Measurements from ENCODE around the gene SPNS3. TPM values are rescaled to one million over a fixed set of nuclear protein-coding genes. Genes with fewer than 3 reads are reported as not detected.
A peak's percentile ranks its signal among the peaks of the same experiment; 100 is the strongest.

SPNS3 gene
- total and polyA plus RNA-seq, 8 donors: 0.37 to 0.92 (median 0.54) TPM; not detected in 4

- Histone ChIP-seq H3K27ac (no peak overlapping the region), H3K36me3 (no peaks in the 10 kb centered on the region), H3K4me3 (no peak overlapping the region), H3K4me1 (peaks cover 0 to 16% (median 10%) of the 10 kb centered on the region in 4 donors), H3K27me3 (no peaks in the 10 kb centered on the region), H3K9me3 (no peaks in the 10 kb centered on the region)
- TF ChIP-seq POLR2AphosphoS5 (IDR thresholded peaks at IDR 0.05): no peak
- no peak for TF ChIP-seq EP300 (IDR thresholded peaks at IDR 0.05)
- no peak for TF ChIP-seq CTCF (IDR thresholded peaks at IDR 0.05)
- no peak for TF ChIP-seq POLR2A (IDR thresholded peaks at IDR 0.05)
- no peak for DNase-seq
- 82 to 91% (median 88%) methylated on average over 2 of the region's 2 CpGs for WGBS, 5 donors
- intact Hi-C loops (cut with DNase I; ENCODE audit: low total_unique reads): loop anchor here (5.0 kb wide), 1 partner anchor 210 kb away; no protein-coding TSS in a partner anchor
Observed at GRCh38 chr17:4417129-4417667, 16.5 kb upstream of the SPNS3 start.

- H3K4me3 ChIP-seq: no peak overlapping the region
- peak; percentile 69 to 92 for DNase-seq
- TF ChIP-seq CTCF (IDR thresholded peaks at IDR 0.05) (peak in 5 of 7 experiments; percentile 59 to 89 (median 78)), EP300 (IDR thresholded peaks at IDR 0.05) (no peak), POLR2A (IDR thresholded peaks at IDR 0.05) (no peak), POLR2AphosphoS5 (IDR thresholded peaks at IDR 0.05) (peak in 1 of 3 donors; percentile 84)
- no peaks in the 10 kb centered on the region for H3K9me3 ChIP-seq
- WGBS, 5 donors: 3 to 7% (median 6%) methylated on average over 7 of the region's 7 CpGs
- intact Hi-C loops (cut with DNase I; ENCODE audit: low total_unique reads): loop anchor here (10.0 kb wide), 1 partner anchor 124 kb away; no protein-coding TSS in a partner anchor
- no peaks in the 10 kb centered on the region for H3K27me3 ChIP-seq
- H3K27ac ChIP-seq: no peak overlapping the region
- H3K36me3 ChIP-seq: no peaks in the 10 kb centered on the region
- peaks cover 0 to 8% (median 5%) of the 10 kb centered on the region in 4 donors for H3K4me1 ChIP-seq
Observed at GRCh38 chr17:4420692-4421131, 13.0 kb upstream of the SPNS3 start.

- H3K9me3 ChIP-seq: no peaks in the 10 kb centered on the region
- TF ChIP-seq EP300 (IDR thresholded peaks at IDR 0.05): no peak
- no peak for TF ChIP-seq POLR2A (IDR thresholded peaks at IDR 0.05)
- no peak for TF ChIP-seq CTCF (IDR thresholded peaks at IDR 0.05)
- no peak for TF ChIP-seq POLR2AphosphoS5 (IDR thresholded peaks at IDR 0.05)
- no peak overlapping the region for H3K4me3 ChIP-seq
- H3K4me1 ChIP-seq: peaks cover 0 to 8% (median 5%) of the 10 kb centered on the region in 4 donors
- H3K27ac ChIP-seq: no peak overlapping the region
- no peaks in the 10 kb centered on the region for H3K27me3 ChIP-seq
- H3K36me3 ChIP-seq: no peaks in the 10 kb centered on the region
- intact Hi-C loops (cut with DNase I; ENCODE audit: low total_unique reads): loop anchor here (10.0 kb wide), 1 partner anchor 122 kb away; no protein-coding TSS in a partner anchor
- 64 to 93% (median 85%) methylated on average over 5 to 6 of the region's 6 CpGs for WGBS, 5 donors
- no peak for DNase-seq
Observed at GRCh38 chr17:4422864-4423263, 10.9 kb upstream of the SPNS3 start.

GRCh38 chr17:4425398-4425797, 8.3 kb upstream of the SPNS3 start:
- Histone ChIP-seq H3K9me3 (no peaks in the 10 kb centered on the region), H3K4me1 (peaks cover 0 to 6% (median 5%) of the 10 kb centered on the region in 4 donors), H3K36me3 (no peaks in the 10 kb centered on the region), H3K4me3 (no peak overlapping the region), H3K27me3 (no peaks in the 10 kb centered on the region), H3K27ac (no peak overlapping the region)
- intact Hi-C loops (cut with DNase I; ENCODE audit: low total_unique reads): loop anchor here (10.0 kb wide), 1 partner anchor 119 kb away; no protein-coding TSS in a partner anchor
- 74 to 87% (median 85%) methylated on average over 10 of the region's 10 CpGs for WGBS, 5 donors
- TF ChIP-seq POLR2AphosphoS5 (IDR thresholded peaks at IDR 0.05) (no peak), POLR2A (IDR thresholded peaks at IDR 0.05) (no peak), CTCF (IDR thresholded peaks at IDR 0.05) (no peak)
- DNase-seq: no peak
